ENCODE results near the gene TBC1D7.

TBC1D7 gene

GRCh38 chr6:13328076-13328874 lies at the start of gene TBC1D7:
TBC1D7 (minus strand) TSS chr6:13328537; CDS start chr6:13326898, 1,639 bp downstream.
- DNase-seq (ENCODE audit: low spot score), result peak; percentile 92

DNA sequence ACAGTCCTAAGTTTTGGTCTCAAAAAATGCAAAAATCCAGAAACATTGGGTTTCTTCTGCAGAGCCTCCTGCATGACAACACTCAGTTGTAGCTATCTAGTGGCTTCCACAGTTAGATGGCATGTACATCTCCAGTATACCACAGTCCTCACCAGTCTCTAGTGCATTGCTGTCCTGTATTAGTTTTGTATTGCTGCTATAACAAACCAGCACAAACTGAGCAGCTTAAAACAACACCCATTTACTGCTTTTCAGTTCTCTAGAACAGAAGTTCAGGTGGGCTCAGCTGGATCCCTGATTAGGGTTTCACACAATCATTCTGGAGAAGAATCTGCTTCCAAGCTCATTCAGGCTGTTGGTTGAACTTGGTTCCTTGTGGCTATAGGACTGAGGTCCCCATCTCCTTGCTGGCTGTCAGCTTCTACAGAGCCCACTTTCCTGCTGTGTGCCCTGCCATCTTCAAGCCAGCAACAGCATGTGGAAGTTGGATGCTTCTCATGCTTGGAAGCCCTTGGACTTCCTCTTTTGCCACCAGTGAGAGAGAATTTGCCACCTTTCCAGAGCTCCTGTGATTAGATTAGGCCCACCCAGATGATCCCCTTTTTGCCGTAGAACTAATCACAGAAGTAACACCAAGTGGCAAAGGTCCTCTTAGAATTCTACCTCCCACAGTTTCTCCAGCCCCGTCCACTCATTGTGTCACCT lies 48.9 kb upstream of the TBC1D7 start:
- no peak for DNase-seq (ENCODE audit: low spot score)

GRCh38 chr6:13375360-13375878 lies 47.1 kb upstream of the TBC1D7 start:
- DNase-seq (ENCODE audit: low spot score), result no peak

- DNase-seq (ENCODE audit: low spot score), result no peak
Observed at GRCh38 chr6:13373919-13374318, 45.6 kb upstream of the TBC1D7 start.

GRCh38 chr6:13373488-13373886 lies 45.1 kb upstream of the TBC1D7 start:
- DNase-seq (ENCODE audit: low spot score), result no peak

DNA sequence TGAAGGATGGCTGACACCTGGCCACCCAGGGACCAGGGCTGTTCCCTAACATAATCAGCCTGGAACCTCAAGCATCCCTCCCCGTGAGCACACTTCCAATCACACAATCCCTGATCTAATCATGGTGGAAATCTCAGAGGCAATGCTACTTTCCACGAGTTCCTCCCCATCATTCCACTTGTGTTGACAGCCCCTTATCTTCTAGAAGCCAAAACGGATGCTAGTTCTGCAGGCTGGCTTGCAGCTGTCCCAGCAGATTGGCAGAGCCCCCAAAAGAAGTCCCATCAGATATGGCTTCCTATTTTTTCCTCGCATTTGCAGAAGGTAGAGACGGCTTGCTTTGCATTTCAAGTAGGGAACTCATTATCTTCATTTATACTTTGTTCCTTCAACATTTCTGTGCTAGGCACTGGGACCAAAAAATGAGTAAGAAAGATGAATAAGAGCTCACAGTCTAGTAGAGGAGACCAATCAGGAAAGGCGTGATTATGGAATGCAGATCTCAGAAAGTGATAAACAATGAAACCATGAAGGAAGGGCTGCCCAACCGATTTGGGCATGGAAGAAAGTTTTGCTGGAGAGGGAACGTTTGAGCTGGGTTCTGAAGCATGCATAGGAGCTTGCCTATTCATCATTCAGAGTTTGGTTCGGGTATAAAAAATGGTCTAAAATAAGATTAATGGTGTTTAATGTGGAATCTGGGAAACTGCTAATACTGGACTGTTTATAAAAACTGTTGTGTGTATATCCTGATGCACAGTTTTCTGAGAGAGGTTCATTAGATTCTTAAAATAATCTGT lies 44.6 kb upstream of the TBC1D7 start:
- DNase-seq (ENCODE audit: low spot score), result no peak

DNA sequence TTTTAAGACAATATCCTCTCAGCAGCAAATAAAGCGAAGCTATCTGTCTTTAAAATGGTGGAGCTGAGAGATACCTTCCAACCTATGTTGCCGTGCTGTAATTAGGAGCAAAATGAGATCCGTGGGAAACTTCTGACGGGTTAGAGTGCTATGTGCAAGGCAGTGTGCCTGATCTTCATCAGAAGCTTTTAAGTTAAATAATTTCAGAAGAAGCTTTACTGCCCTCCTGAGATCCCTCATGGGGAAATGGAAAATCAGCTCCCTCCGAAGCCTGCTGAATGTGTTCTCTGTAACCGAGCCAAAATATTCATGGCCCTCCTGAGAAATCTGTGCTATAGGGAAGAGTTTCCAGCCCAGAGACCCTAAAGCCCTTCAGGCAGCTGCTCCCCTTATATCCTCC lies 43.7 kb upstream of the TBC1D7 start:
- DNase-seq (ENCODE audit: low spot score), result no peak

DNA sequence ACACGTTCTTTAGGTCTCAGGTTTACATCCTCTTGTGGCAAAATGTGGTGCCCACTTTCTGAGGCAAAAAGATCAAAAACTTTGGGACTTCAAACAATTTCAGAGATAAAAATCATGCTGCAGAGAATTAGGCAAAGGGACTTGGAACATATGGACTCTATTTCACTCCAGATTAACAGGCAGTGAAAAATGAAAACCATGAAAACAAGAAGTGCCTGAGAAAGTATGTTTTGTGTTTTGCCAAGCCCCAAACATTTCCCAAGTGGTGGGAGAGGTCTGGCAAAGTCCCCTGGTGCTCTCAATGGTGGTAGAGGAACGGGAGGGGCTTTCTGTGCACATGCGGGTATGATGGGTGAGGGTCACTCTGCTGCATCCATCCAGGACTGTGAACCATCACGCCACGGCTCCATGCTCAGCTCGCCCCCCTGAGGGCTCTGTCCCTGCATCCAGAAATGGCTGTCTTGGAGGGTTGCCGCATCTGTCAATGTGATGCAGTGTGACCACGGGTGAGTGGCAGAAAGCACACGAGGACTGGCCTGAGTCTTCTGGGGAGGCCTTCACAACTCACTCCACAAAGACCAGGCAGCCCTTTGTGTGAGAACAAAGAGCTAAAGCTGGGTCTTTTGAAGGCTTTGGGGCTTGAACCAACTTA lies 43.2 kb upstream of the TBC1D7 start:
- no peak for DNase-seq (ENCODE audit: low spot score)

DNA sequence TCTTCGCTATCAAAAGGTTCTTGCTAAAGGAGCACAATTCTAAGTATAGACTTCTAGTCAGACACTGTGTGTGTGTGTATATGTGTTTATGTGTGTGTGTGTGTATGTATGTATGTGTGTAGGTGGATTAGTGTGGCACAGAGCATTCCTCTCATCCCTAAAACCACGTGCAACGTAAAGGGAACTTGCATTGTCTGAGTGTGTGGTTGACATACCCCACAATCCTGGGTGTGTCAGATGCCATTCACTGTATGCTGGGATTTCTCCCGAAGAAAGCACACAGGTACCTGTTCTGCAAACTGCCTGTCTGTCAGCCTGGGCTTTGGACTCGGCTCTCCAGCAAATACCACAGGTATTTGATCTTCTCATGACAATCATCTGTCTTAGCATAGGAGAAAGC lies 42.3 kb upstream of the TBC1D7 start:
- no peak for DNase-seq (ENCODE audit: low spot score)

- no peak for DNase-seq (ENCODE audit: low spot score)
Observed at GRCh38 chr6:13369591-13369990, 41.3 kb upstream of the TBC1D7 start.

GRCh38 chr6:13368731-13369115 lies 40.4 kb upstream of the TBC1D7 start:
- no peak for DNase-seq (ENCODE audit: low spot score)

DNA sequence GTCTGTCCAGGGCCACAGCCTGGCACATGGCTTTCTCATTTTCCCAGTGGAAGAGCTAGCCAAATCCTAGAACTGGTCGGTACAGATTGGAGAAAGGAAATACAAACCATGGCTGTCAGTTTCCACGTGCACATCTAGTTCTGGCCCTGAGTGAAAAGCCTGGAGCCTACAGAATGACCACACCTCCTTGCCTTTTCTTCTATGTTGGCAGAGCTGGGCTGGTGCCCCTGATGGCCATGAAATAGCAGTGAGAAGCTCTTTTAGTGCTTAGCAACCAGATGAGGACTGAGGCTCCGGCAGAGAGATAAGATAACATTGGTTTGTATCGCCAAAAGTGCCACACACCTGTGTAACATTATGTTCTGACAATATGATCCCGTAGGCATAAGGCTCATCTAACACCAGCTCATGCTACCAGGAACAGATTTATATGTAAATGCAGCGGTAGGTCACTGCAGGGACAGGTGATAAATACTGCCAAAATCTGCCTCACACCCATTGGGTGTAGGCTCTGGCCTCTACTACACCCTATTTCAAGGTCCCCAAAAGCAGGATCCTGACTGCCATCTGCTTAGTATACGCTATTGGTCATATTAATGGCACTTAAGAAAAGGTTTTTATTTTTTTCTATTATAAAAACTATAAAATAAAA lies 39.9 kb upstream of the TBC1D7 start:
- no peak for DNase-seq (ENCODE audit: low spot score)

GRCh38 chr6:13367396-13367795 lies 39.1 kb upstream of the TBC1D7 start:
- DNase-seq (ENCODE audit: low spot score), result no peak

DNA sequence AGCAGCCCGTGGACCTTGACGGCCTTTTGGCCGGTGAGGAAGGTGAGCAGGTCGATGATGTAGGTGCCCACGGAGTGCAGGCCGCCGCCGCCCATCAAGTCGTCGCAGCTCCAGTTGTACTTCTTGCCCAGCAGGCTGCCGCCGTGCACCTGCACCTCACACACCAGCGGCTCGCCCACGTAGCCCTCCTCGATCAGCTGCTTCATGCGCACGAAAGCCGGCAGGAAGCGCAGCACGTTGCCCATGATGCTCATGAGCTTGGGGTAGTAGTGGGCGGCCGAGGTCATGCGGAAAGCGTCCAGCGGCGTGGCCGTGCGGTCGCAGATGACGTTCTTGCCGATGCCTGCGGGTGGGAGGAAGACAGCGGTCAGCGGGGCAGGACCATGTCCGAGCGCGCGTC lies 37.0 kb upstream of the TBC1D7 start:
- no peak for DNase-seq (ENCODE audit: low spot score)

DNA sequence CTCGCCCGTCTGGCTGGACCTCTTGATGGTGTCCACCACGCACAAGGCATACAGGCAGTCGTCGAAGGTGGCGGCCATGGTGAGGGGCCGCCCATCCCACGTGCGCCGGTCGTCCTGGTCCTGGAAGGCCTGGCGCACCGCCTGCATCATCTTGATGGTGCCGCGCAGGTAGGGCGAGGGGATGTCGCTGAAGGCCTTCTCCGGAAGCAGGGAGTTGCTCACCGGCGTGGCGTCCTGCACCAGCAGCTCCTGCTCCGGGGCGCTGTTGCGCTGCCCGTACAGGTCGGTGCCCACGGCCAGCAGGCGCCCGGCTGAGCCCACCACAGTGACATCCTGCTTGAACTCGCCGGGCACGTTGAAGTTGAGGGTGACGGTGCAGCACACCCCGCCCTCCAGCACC lies 36.5 kb upstream of the TBC1D7 start:
- DNase-seq (ENCODE audit: low spot score), result no peak

DNA sequence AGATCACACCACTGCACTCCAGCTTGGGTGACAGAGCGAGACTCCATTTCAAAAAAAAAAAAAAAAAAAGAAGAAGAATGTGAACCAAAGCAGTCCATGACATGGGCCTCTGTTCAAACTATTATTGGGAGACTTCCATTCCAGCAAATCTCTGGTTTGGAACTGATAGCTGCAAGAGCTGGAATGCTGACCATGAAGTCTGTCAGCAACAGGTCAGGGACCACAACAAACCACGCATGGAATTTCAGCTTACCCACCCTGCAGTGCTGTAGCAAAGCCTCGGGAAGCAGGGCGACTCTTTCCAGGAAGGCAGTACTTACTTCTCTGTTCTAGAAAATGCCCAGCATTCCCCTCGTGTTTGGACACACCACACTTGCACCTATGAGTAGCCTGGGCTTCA lies 34.1 kb upstream of the TBC1D7 start:
- no peak for DNase-seq (ENCODE audit: low spot score)

DNA sequence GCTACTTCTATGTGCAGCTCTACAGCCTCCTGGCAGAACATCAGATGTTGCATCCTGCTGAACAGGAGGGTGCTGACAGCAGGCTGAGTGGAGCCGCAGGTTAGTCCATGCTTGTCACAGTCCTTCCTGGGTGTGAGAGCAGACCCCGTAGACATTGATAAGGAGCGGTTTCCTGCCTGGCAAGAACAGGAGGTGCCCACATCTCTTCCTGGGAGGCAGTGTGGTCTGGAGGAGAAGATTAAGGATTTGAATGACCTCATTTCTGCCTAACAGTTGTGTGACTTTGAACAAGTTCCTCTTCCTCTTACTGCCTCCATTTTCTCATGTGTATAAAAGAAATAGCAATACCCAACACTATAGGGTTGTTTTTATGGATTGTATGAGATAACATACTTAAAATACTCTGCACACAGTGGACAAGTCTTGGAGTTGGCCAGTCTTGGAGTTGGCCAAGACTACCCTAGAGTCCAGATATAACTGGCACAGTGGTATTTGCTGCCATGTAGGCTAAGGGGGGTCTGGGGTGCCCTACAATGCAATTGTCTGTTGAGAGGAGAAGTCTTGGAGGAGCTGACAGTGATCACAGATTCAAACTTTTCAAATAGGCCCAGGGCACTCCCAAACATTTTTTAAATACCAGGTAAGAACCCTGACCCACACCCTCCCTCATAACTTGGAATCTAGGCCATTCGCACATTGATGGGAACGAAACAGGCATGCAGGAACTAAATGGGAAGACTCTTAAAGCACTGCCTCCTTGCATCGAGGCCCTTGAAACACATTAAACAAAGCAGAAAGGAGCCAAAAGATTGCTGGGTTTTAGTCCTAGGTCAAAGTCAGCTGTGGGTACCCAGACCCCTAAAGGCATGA lies 32.6 kb upstream of the TBC1D7 start:
- DNase-seq (ENCODE audit: low spot score), result no peak

DNA sequence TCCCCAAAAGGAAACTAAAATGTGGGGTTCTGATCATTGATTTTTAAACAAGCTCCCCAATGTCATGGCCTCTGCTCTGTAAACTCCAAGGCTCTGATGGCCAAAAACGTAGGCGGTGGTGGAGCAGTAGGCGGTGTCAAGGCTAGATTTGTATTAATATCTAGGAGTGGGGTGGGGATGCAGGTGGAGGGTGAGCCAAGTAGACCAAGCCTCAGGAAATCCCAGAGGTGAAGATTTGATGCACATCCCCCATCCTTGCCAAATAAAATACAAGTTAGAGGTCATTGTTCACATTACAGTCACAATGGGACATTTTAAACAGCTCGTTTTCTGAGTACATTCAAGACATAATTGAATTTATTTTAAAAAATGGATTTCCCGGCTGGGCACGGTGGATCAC lies 30.9 kb upstream of the TBC1D7 start:
- no peak for DNase-seq (ENCODE audit: low spot score)

DNA sequence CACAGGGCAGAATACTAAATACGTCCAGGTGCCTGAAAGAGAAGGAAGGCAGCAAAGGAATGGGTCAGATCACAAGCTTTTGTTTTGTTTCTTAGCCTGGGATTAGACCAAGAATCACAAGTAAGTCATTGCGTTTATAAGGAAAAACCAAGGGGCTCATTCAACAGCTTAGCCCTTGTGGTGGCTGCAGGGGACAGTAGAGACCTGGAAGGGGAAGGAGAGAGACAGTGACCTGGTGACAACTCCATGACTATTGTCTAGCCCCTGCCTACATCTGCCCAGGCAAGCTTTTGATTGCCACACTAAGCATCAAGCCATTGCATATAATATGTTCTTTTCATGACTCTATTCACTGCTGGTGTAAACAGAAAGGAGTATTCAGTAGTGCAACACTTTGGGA lies 30.2 kb upstream of the TBC1D7 start:
- DNase-seq (ENCODE audit: low spot score), result no peak

DNA sequence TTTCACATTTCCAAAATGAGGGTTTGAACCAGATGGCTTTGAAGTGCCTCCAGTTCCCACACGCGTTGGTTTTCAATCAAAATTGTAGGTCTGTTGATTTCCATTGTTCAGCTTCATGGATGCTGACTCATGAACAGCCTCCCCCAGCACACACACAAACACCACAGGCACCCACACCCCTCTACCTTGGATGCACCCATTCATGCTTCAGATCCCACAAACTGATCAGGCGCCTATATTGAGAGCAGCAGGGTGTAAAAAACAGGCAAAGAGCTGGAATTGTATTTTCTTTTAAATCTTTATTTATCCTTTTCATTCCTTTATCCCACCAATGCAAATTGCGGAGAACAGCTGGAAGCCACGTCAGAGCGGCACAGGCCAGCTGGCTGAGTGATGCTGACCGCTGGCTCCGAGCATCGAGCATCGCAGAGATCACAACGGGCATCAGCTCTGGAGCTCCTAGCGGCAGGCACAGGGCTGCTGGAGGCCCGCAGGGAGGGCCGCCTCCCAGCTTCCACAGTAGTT lies 29.3 kb upstream of the TBC1D7 start:
- DNase-seq (ENCODE audit: low spot score), result no peak

Data from LoVo (cell line).